Measurements from ENCODE around the gene RHEX. TPM values are rescaled to one million over a fixed set of nuclear protein-coding genes. Genes with fewer than 3 reads are reported as not detected.
"Not testable (repeated sequence)": the region's sequence is repeated elsewhere in the genome, so short reads cannot be mapped to it uniquely, and the experiment has no call there.

The RHEX gene
- total and polyA plus RNA-seq, 2 of the 13 experiments (the other 11 are each of a cell fraction or from before 2014, with no cell fraction given), result 1.4 to 2.7 TPM

- 0 out of 2 replicates have a peak, but pooled peaks have one; percentile 10 for TF ChIP-seq ZNF362 (CRISPR knock-in tag; IDR thresholded peaks at IDR 0.05; ENCODE audit: borderline replicate concordance)
- not testable (repeated sequence) for TF ChIP-seq ATF7 (IDR thresholded peaks at IDR 0.05)
- TF ChIP-seq ATF7 (CRISPR knock-in tag; IDR thresholded peaks at IDR 0.05), result 0 out of 2 replicates have a peak, but pooled peaks have one; percentile 55
- TF ChIP-seq SRY (CRISPR knock-in tag; IDR thresholded peaks at IDR 0.05), result peak; percentile 44; the same call in 1 of the 2 replicates
- peak; percentile 57; the same call in 1 of the 2 replicates for TF ChIP-seq KDM2A (CRISPR knock-in tag; IDR thresholded peaks at IDR 0.05; ENCODE audit: borderline replicate concordance, low read depth)
- TF ChIP-seq, protein P1, sequence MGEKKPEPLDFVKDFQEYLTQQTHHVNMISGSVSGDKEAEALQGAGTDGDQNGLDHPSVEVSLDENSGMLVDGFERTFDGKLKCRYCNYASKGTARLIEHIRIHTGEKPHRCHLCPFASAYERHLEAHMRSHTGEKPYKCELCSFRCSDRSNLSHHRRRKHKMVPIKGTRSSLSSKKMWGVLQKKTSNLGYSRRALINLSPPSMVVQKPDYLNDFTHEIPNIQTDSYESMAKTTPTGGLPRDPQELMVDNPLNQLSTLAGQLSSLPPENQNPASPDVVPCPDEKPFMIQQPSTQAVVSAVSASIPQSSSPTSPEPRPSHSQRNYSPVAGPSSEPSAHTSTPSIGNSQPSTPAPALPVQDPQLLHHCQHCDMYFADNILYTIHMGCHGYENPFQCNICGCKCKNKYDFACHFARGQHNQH (CRISPR knock-in tag; IDR thresholded peaks at IDR 0.05), result 0 out of 2 replicates have a peak, but pooled peaks have one; percentile 22
- peak; percentile 96 for TF ChIP-seq KMT2A (CRISPR knock-in tag; IDR thresholded peaks at IDR 0.05)
- TF ChIP-seq, protein P2, sequence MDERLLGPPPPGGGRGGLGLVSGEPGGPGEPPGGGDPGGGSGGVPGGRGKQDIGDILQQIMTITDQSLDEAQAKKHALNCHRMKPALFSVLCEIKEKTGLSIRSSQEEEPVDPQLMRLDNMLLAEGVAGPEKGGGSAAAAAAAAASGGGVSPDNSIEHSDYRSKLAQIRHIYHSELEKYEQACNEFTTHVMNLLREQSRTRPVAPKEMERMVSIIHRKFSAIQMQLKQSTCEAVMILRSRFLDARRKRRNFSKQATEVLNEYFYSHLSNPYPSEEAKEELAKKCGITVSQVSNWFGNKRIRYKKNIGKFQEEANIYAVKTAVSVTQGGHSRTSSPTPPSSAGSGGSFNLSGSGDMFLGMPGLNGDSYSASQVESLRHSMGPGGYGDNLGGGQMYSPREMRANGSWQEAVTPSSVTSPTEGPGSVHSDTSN (CRISPR knock-in tag; IDR thresholded peaks at IDR 0.05), result peak; percentile 82
- peak; percentile 76 for TF ChIP-seq KMT2B (CRISPR knock-in tag; IDR thresholded peaks at IDR 0.05)
- peak; percentile 53 for TF ChIP-seq FOXA3 (CRISPR knock-in tag; IDR thresholded peaks at IDR 0.05)
- TF ChIP-seq ZFY (CRISPR knock-in tag; IDR thresholded peaks at IDR 0.05), result peak; percentile 85
- peak; percentile 59; the same call in 1 of the 2 replicates for TF ChIP-seq ZNF33B (CRISPR knock-in tag; IDR thresholded peaks at IDR 0.05)
These were observed at the start of gene RHEX (continued) for GRCh38 chr1:206052919-206053610.

Data from HepG2 (cell line).